ENCODE data around the gene ELFN1.

- TF ChIP-seq POLR2AphosphoS5 (IDR thresholded peaks at IDR 0.05; ENCODE audit: insufficient read depth in 1 of 2, low read depth in 1 of 2) (no peak), POLR2A (IDR thresholded peaks at IDR 0.05) (no peak)
Observed at GRCh38 chr7:1727812-1728570, 57.9 kb downstream of the ELFN1 start.
